Neural cell (in vitro differentiated cells): ENCODE results near the gene SLC7A6OS.

Experiments
- EP300 ChIP-seq: fragments of 450-650 bp; conservative IDR thresholded peaks from 2 replicates; pipeline ENCODE4 v1.6.1; 2014; ENCODE audit warnings: antibody characterized with exemption, mild to moderate bottlenecking, moderate library complexity; ENCODE audit not compliant: poor library complexity, severe bottlenecking
- EZH2 ChIP-seq: fragments of 200-600, 300-800 bp; shearing (Covaris generic), sonication (generic); IDR thresholded peaks from 2 replicates; pipeline ENCODE4 v1.6.1; 2014; ENCODE audit warnings: antibody characterized with exemption, low read length, borderline replicate concordance, mild to moderate bottlenecking; ENCODE audit not compliant: insufficient read depth, poor library complexity, severe bottlenecking
- MXI1 ChIP-seq: fragments of 450-650 bp; conservative IDR thresholded peaks from 2 replicates; pipeline ENCODE4 v1.6.1; 2014; ENCODE audit warnings: antibody characterized with exemption, mild to moderate bottlenecking; ENCODE audit not compliant: poor library complexity, severe bottlenecking
- POLR2AphosphoS5 ChIP-seq: IDR thresholded peaks from 2 replicates; pipeline ENCODE4 v1.6.1; 2012
- RAD21 ChIP-seq: fragments of 450-650 bp; conservative IDR thresholded peaks from 2 replicates; pipeline ENCODE4 v1.6.1; 2014; ENCODE audit warnings: antibody characterized with exemption, mild to moderate bottlenecking, moderate library complexity
- SMC3 ChIP-seq: fragments of 450-650 bp; conservative IDR thresholded peaks from 2 replicates; pipeline ENCODE4 v1.6.1; 2014; ENCODE audit warnings: antibody characterized with exemption, mild to moderate bottlenecking, moderate library complexity; ENCODE audit not compliant: poor library complexity
- TF ChIP-seq, protein P1 (sequence below): fragments of 450-650 bp; IDR thresholded peaks from 2 replicates; pipeline ENCODE4 v1.5.1; 2014; ENCODE audit warnings: antibody characterized with exemption, mild to moderate bottlenecking, moderate library complexity; ENCODE audit not compliant: poor library complexity, severe bottlenecking
- TF ChIP-seq, protein P2 (sequence below): IDR thresholded peaks from 2 replicates; pipeline ENCODE4 v1.6.1; 2012; ENCODE audit warnings: borderline replicate concordance

DNA sequence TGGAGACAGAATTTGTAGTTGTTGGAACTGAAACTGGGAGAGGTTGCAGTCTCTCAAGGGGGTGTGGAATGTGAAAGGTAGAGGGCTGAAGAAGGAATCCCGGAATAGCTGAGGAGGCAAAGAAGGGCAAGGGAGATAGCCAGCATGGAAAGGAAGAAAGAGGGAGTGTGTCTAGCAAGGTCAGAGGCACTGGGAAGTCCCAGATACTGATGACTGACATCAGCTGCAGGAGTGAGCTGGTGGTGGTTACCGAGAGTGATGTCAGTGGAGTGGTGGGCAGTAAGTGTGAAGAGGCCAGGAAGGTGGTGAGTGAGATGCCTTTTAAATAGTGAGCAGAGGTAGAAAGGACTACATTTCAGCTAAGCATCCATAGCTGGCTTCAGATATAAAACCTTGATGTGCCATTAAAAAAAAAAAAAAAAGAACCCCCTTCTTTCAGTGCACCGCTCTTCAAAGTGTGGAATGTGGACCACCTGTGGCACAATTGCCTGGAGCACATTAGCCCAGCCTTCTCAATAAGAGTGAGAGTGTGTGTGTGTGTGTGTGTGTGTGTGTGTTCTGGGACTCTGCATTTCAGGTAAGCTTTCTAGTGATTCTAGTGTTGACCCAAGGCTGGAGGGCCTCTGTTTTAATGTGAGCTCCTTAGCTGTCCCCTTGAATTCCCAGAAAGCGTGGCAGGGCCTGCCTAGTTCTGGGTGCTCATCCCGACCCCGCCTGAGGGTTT lies 8.6 kb upstream of the SLC7A6OS start:
- TF ChIP-seq SMC3 (no peak), EP300 (no peak), RAD21 (no peak), EZH2 (no peak), POLR2AphosphoS5 (no peak), MXI1 (no peak)
- TF ChIP-seq, protein P1, sequence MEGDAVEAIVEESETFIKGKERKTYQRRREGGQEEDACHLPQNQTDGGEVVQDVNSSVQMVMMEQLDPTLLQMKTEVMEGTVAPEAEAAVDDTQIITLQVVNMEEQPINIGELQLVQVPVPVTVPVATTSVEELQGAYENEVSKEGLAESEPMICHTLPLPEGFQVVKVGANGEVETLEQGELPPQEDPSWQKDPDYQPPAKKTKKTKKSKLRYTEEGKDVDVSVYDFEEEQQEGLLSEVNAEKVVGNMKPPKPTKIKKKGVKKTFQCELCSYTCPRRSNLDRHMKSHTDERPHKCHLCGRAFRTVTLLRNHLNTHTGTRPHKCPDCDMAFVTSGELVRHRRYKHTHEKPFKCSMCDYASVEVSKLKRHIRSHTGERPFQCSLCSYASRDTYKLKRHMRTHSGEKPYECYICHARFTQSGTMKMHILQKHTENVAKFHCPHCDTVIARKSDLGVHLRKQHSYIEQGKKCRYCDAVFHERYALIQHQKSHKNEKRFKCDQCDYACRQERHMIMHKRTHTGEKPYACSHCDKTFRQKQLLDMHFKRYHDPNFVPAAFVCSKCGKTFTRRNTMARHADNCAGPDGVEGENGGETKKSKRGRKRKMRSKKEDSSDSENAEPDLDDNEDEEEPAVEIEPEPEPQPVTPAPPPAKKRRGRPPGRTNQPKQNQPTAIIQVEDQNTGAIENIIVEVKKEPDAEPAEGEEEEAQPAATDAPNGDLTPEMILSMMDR: no peak
- TF ChIP-seq, protein P2, sequence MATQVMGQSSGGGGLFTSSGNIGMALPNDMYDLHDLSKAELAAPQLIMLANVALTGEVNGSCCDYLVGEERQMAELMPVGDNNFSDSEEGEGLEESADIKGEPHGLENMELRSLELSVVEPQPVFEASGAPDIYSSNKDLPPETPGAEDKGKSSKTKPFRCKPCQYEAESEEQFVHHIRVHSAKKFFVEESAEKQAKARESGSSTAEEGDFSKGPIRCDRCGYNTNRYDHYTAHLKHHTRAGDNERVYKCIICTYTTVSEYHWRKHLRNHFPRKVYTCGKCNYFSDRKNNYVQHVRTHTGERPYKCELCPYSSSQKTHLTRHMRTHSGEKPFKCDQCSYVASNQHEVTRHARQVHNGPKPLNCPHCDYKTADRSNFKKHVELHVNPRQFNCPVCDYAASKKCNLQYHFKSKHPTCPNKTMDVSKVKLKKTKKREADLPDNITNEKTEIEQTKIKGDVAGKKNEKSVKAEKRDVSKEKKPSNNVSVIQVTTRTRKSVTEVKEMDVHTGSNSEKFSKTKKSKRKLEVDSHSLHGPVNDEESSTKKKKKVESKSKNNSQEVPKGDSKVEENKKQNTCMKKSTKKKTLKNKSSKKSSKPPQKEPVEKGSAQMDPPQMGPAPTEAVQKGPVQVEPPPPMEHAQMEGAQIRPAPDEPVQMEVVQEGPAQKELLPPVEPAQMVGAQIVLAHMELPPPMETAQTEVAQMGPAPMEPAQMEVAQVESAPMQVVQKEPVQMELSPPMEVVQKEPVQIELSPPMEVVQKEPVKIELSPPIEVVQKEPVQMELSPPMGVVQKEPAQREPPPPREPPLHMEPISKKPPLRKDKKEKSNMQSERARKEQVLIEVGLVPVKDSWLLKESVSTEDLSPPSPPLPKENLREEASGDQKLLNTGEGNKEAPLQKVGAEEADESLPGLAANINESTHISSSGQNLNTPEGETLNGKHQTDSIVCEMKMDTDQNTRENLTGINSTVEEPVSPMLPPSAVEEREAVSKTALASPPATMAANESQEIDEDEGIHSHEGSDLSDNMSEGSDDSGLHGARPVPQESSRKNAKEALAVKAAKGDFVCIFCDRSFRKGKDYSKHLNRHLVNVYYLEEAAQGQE: no peak
